K562 (cell line): ENCODE results near the gene AP1B1. TPM values are rescaled to one million over a fixed set of nuclear protein-coding genes. Genes with fewer than 3 reads are reported as not detected.

Experiments used
- ATAC-seq: fragments of 200-7000 bp; cut with Tn5 transposase; 3 replicates; pipeline ENCODE4 v1.9.1; 2020; ENCODE audit warnings: moderate library complexity
- BruUV-seq: library from RNA; stranded (reverse); fragments of 400-500 nt; replicated peaks from 2 replicates; lab custom pipeline; 2021; lab: Mats Ljungman, UMichigan
- CTCF ChIA-PET: fragments of 300-600 bp; formaldehyde crosslinking; extraction: SDS; loops from one replicate; lab custom pipeline; 2021; ENCODE audit warnings: low intra/inter-chr PET ratio; lab: Yijun Ruan, JAX
- POLR2A ChIA-PET: fragments of 300-600, 350-650 bp; sonication (Branson Sonifier 250); formaldehyde crosslinking; extraction: SDS; loops from one replicate; lab custom pipeline; 2021; ENCODE audit warnings: antibody characterized with exemption, inconsistent platforms; lab: Yijun Ruan, JAX
- DNase-seq, 4 experiments: peaks; one replicate each; pipeline versions ENCODE4 v3.0.0 to v3.0.0-alpha.2; 2011 to 2018; ENCODE audit warnings: low spot score in 3 of 4, mixed read lengths in 3 of 4; ENCODE audit errors: extremely low read depth in 1 of 4
- FAIRE-seq: peaks from 2 replicates; lab custom pipeline; 2011; peaks lifted over from hg19 to GRCh38; lab: Jason Lieb, UNC
- H2AFZ ChIP-seq: 2 replicates; pipeline ENCODE4 v1.6.0; 2011; ENCODE audit warnings: low read depth, low read length, control low read depth, inconsistent platforms
- H3K27ac ChIP-seq: fragments of 200-600 bp; 3 replicates; pipeline ENCODE4 v1.8.0; 2011; ENCODE audit warnings: low read depth, mild to moderate bottlenecking, control low read depth, inconsistent platforms, low read length, moderate library complexity, mixed read lengths; ENCODE audit errors: extremely low read depth
- H3K27me3 ChIP-seq, 2 experiments: fragments of 300-600 bp in 1 of 2; 2 replicates in 1 of 2; 3 replicates in 1 of 2; pipeline versions ENCODE4 v1.6.0 to v1.8.0; 2011; ENCODE audit warnings: inconsistent platforms in 2 of 2, low read length in 2 of 2, mild to moderate bottlenecking in 1 of 2, mixed read lengths in 1 of 2, moderate library complexity in 1 of 2; ENCODE audit not compliant: control insufficient read depth in 2 of 2, insufficient read depth in 2 of 2
- H3K36me3 ChIP-seq: fragments of 300-600 bp; 3 replicates; pipeline ENCODE4 v1.8.0; 2011; ENCODE audit warnings: mild to moderate bottlenecking, low read length, inconsistent platforms; ENCODE audit not compliant: control insufficient read depth, insufficient read depth
- H3K4me1 ChIP-seq, 2 experiments: fragments of 200-600 bp in 1 of 2; replicated peaks in 1 of 2; 2 replicates in 1 of 2; 3 replicates in 1 of 2; pipeline versions ENCODE4 v1.5.1 to v1.8.0; 2011; ENCODE audit warnings: inconsistent platforms in 2 of 2, low read length in 2 of 2, mild to moderate bottlenecking in 1 of 2, mixed read lengths in 1 of 2, moderate library complexity in 1 of 2; ENCODE audit not compliant: control insufficient read depth in 2 of 2, insufficient read depth in 2 of 2
- H3K4me2 ChIP-seq: 2 replicates; pipeline ENCODE4 v1.6.1; 2011; ENCODE audit warnings: low read length, control low read depth, inconsistent platforms, mixed read lengths; ENCODE audit not compliant: insufficient read depth
- H3K4me3 ChIP-seq: fragments of 200-600 bp; sonication (generic), shearing (Covaris generic); 2 replicates; pipeline ENCODE4 v1.5.1; 2016; ENCODE audit warnings: control low read depth, inconsistent platforms
- H3K79me2 ChIP-seq: fragments of 200-600 bp; 3 replicates; pipeline ENCODE4 v1.8.0; 2011; ENCODE audit warnings: low read length, inconsistent platforms; ENCODE audit not compliant: control insufficient read depth, insufficient read depth
- H3K9ac ChIP-seq, 2 experiments: 2 replicates each; pipeline versions ENCODE4 v1.6.0 to v1.6.1; 2011; ENCODE audit warnings: low read depth in 2 of 2, low read length in 2 of 2, control low read depth in 1 of 2, inconsistent platforms in 1 of 2, mild to moderate bottlenecking in 1 of 2, mixed read lengths in 1 of 2; ENCODE audit not compliant: insufficient read depth in 1 of 2
- H3K9me1 ChIP-seq: one replicate; pipeline ENCODE4 v1.6.0; 2011; ENCODE audit warnings: inconsistent platforms, mild to moderate bottlenecking, low read length, moderate library complexity; ENCODE audit not compliant: control insufficient read depth, insufficient read depth
- H3K9me3 ChIP-seq: replicated peaks from 2 replicates; pipeline ENCODE4 v1.5.1; 2011; ENCODE audit warnings: low read depth, low read length, inconsistent platforms; ENCODE audit not compliant: control insufficient read depth, insufficient read depth
- H4K20me1 ChIP-seq: replicated peaks from 2 replicates; pipeline ENCODE4 v1.6.1; 2011; ENCODE audit warnings: low read length, inconsistent platforms, mixed read lengths; ENCODE audit not compliant: control insufficient read depth, insufficient read depth
- FOXM1 ChIP-seq, 2 experiments: fragments of 450-650 bp in 1 of 2; sonication (generic) in 1 of 2; formaldehyde crosslinking in 1 of 2; IDR thresholded peaks; 2 replicates each; pipeline versions ENCODE4 v1.6.1 to v1.9.0; 2017 to 2022; ENCODE audit warnings: low read depth in 2 of 2, mild to moderate bottlenecking in 2 of 2, missing genetic modification reagents in 1 of 2, moderate library complexity in 1 of 2
- KLF6 ChIP-seq: fragments of 250-450 bp; sonication (Bioruptor Pico); IDR thresholded peaks from 2 replicates; pipeline ENCODE4 v1.4.0; 2020; ENCODE audit warnings: mild to moderate bottlenecking, moderate library complexity, borderline replicate concordance
- MTA3 ChIP-seq: fragments of 450-650 bp; formaldehyde crosslinking; IDR thresholded peaks from 2 replicates; pipeline ENCODE4 v1.6.1; 2017; ENCODE audit warnings: mild to moderate bottlenecking, borderline replicate concordance
- POLR2AphosphoS5 ChIP-seq: IDR thresholded peaks from 2 replicates; pipeline ENCODE4 v1.6.1; 2011; ENCODE audit warnings: mild to moderate bottlenecking, low read depth, low read length, moderate library complexity; ENCODE audit not compliant: control insufficient read depth, insufficient read depth
- PPARD ChIP-seq: fragments of 250-450 bp; sonication (Bioruptor Pico); IDR thresholded peaks from 2 replicates; pipeline ENCODE4 v1.8.0; 2022; ENCODE audit warnings: inconsistent platforms, mild to moderate bottlenecking, moderate library complexity
- TEAD1 ChIP-seq, 2 experiments: fragments of 450-650 bp in 1 of 2; sonication (generic) in 1 of 2; formaldehyde crosslinking; IDR thresholded peaks; 2 replicates each; pipeline versions ENCODE4 v1.4.0 to v1.8.0; 2020 to 2022; ENCODE audit warnings: mild to moderate bottlenecking in 2 of 2, missing genetic modification reagents in 1 of 2
- USF1 ChIP-seq: sonication (generic); formaldehyde crosslinking; IDR thresholded peaks from 2 replicates; pipeline ENCODE4 v1.9.0; 2022; ENCODE audit warnings: mild to moderate bottlenecking, missing genetic modification reagents
- ZNF444 ChIP-seq: fragments of 250-450 bp; sonication (Bioruptor Pico); IDR thresholded peaks from 2 replicates; pipeline ENCODE4 v1.4.0; 2020; ENCODE audit warnings: mild to moderate bottlenecking, moderate library complexity
- ZNF764 ChIP-seq: fragments of 250-450 bp; sonication (Bioruptor Pico); IDR thresholded peaks from 2 replicates; pipeline ENCODE4 v1.4.0; 2020; ENCODE audit warnings: low read depth, mild to moderate bottlenecking, moderate library complexity
- whole genome bisulfite sequencing: fragments of 100-300 bp; shearing (Covaris generic); methylation state at CpG from one replicate; pipeline ENCODE4 v1.1.6; 2016; ENCODE audit warnings: low coverage, mixed read lengths; ENCODE audit not compliant: insufficient coverage; ENCODE audit errors: missing lambda C conversion rate; 5-methylcytosine and 5-hydroxymethylcytosine counted together
- in situ Hi-C: fragments of 300-500 bp; cut with MboI; formaldehyde crosslinking; loops from 4 replicates; pipeline ENCODE4 v1.15.0; 2018; ENCODE audit warnings: inconsistent platforms, mixed read lengths
- intact Hi-C: fragments of 100-400 bp; cut with micrococcal nuclease; formaldehyde crosslinking; loops from 2 replicates; pipeline ENCODE4 v1.14.2; 2022
- polyA plus RNA-seq, 8 experiments: library from polyadenylated mRNA; depleted of rRNA in 4 of 8; stranded (reverse) in 5 of 8; unstranded in 3 of 8; fragments of >200 nt; fragmentation: Nextera tagmentation in 2 of 8; fragmentation: Illumina TruSeq in 1 of 8; extraction: Ambion mirVana in 2 of 8; extraction: Trizol in 1 of 8; gene quantifications; 2 replicates each; pipeline versions ENCODE4 v1.2.1 to v1.2.3, GENCODE V29; 2011 to 2014; ENCODE audit warnings: inconsistent platforms in 1 of 8, missing spikeins in 1 of 8
- total RNA-seq, 7 experiments: library from RNA; depleted of rRNA in 6 of 7; stranded (reverse); fragments of >200 nt in 6 of 7; fragmentation: Illumina TruSeq in 2 of 7; extraction: Trizol in 2 of 7; gene quantifications; 2 replicates each; pipeline versions ENCODE4 v1.2.1 to v1.2.3, GENCODE V29; 2011 to 2021; ENCODE audit warnings: low replicate concordance in 1 of 7
- TF ChIP-seq, protein P1 (sequence below), 2 experiments: fragments of 450-650 bp; formaldehyde crosslinking in 1 of 2; IDR thresholded peaks; 2 replicates each; pipeline versions ENCODE4 v1.4.0 to v1.6.1; 2014 to 2020; ENCODE audit warnings: mild to moderate bottlenecking in 2 of 2, borderline replicate concordance in 1 of 2, low read depth in 1 of 2

Gene AP1B1
- total and polyA plus RNA-seq, 9 of the 15 experiments (the other 6 are each of a cell fraction or from before 2014, with no cell fraction given): 1.2 to 60.9 (median 30.1) TPM

- Histone ChIP-seq H2AFZ (no peak overlapping the region), H3K27me3 (no peaks in the 10 kb centered on the region), H3K79me2 (peaks cover 72% of the 10 kb centered on the region), H3K27ac (no peak overlapping the region), H3K9me1 (no peaks in the 10 kb centered on the region), H3K4me1 (peaks cover 28 to 30% of the 10 kb centered on the region in 2 experiments; a peak in 4 of 5 replicates), H3K9me3 (no peaks in the 10 kb centered on the region), H3K4me3 (no peak overlapping the region), H4K20me1 (no peaks in the 10 kb centered on the region; the same call in 1 of the 2 replicates), H3K4me2 (no peak overlapping the region), H3K36me3 (peaks cover 35% of the 10 kb centered on the region), H3K9ac (no peak overlapping the region; a peak in 1 of 4 replicates)
- in situ Hi-C loops: no loop called here
- no TSS peak for BruUV-seq
- FAIRE-seq (no peak), DNase-seq (no peak), ATAC-seq (no peak)
- intact Hi-C loops: no loop called here
- TF ChIP-seq PPARD (CRISPR knock-in tag) (no peak), USF1 (no peak), KLF6 (no peak), TEAD1 (CRISPR knock-in tag; IDR thresholded peaks at IDR 0.05) (no peak), POLR2AphosphoS5 (no peak), MTA3 (no peak), ZNF764 (CRISPR knock-in tag) (no peak), ZNF444 (CRISPR knock-in tag) (no peak), FOXM1 (IDR thresholded peaks at IDR 0.05; ENCODE audit: low read depth) (no peak), FOXM1 (CRISPR knock-in tag; IDR thresholded peaks at IDR 0.05; ENCODE audit: low read depth) (no peak)
- TF ChIP-seq, protein P1, sequence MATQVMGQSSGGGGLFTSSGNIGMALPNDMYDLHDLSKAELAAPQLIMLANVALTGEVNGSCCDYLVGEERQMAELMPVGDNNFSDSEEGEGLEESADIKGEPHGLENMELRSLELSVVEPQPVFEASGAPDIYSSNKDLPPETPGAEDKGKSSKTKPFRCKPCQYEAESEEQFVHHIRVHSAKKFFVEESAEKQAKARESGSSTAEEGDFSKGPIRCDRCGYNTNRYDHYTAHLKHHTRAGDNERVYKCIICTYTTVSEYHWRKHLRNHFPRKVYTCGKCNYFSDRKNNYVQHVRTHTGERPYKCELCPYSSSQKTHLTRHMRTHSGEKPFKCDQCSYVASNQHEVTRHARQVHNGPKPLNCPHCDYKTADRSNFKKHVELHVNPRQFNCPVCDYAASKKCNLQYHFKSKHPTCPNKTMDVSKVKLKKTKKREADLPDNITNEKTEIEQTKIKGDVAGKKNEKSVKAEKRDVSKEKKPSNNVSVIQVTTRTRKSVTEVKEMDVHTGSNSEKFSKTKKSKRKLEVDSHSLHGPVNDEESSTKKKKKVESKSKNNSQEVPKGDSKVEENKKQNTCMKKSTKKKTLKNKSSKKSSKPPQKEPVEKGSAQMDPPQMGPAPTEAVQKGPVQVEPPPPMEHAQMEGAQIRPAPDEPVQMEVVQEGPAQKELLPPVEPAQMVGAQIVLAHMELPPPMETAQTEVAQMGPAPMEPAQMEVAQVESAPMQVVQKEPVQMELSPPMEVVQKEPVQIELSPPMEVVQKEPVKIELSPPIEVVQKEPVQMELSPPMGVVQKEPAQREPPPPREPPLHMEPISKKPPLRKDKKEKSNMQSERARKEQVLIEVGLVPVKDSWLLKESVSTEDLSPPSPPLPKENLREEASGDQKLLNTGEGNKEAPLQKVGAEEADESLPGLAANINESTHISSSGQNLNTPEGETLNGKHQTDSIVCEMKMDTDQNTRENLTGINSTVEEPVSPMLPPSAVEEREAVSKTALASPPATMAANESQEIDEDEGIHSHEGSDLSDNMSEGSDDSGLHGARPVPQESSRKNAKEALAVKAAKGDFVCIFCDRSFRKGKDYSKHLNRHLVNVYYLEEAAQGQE (IDR thresholded peaks at IDR 0.05; ENCODE audit: borderline replicate concordance): no peak
- TF ChIP-seq, protein P1 (CRISPR knock-in tag; IDR thresholded peaks at IDR 0.05; ENCODE audit: low read depth): no peak
- 56% methylated on average over 4 of the region's 4 CpGs for WGBS
- ChIA-PET POLR2A (interaction anchor here (0.6 to 1.1 kb wide), 2 partner anchors 11 to 163 kb away, joined by 3 read pairs; no protein-coding TSS in a partner anchor), CTCF (no interaction called here)
These were observed 2.6 kb downstream of the AP1B1 start for GRCh38 chr22:29385748-29386147.
